ENCODE results near the gene KRT3.
"Not testable (repeated sequence)": the region's sequence is repeated elsewhere in the genome, so short reads cannot be mapped to it uniquely, and the experiment has no call there.

Gene KRT3

GRCh38 chr12:52781399-52782082 lies 14.4 kb downstream of the KRT3 start:
- no peak for DNase-seq (ENCODE audit: low read depth)

GRCh38 chr12:52779914-52780313 lies 16.0 kb downstream of the KRT3 start:
- DNase-seq (ENCODE audit: low read depth) = no peak

- DNase-seq (ENCODE audit: low read depth) = no peak
Measured at GRCh38 chr12:52778833-52779232, 17.1 kb downstream of the KRT3 start.

GRCh38 chr12:52777566-52777965 lies 18.4 kb downstream of the KRT3 start:
- DNase-seq (ENCODE audit: low read depth) = no peak

GRCh38 chr12:52776913-52777395 lies 19.0 kb downstream of the KRT3 start, which contains the start of gene KRT76:
Gene KRT76, minus strand, starts transcription at chr12:52777345. Its CDS starts 54 bp downstream, at chr12:52777291.
- DNase-seq (ENCODE audit: low read depth) = no peak

- DNase-seq (ENCODE audit: low read depth) = no peak
Measured at GRCh38 chr12:52776435-52776834, 19.5 kb downstream of the KRT3 start.

GRCh38 chr12:52774629-52775250 lies 21.2 kb downstream of the KRT3 start:
- DNase-seq (ENCODE audit: low read depth) = no peak

GRCh38 chr12:52772772-52773171 lies 23.1 kb downstream of the KRT3 start:
- no peak for DNase-seq (ENCODE audit: low read depth)

- no peak for DNase-seq (ENCODE audit: low read depth)
Measured at GRCh38 chr12:52772188-52772587, 23.7 kb downstream of the KRT3 start.

- DNase-seq (ENCODE audit: low read depth) = no peak
Measured at GRCh38 chr12:52771505-52771904, 24.4 kb downstream of the KRT3 start.

GRCh38 chr12:52771088-52771487 lies 24.8 kb downstream of the KRT3 start:
- DNase-seq (ENCODE audit: low read depth) = no peak

GRCh38 chr12:52769946-52770345 lies 26.0 kb downstream of the KRT3 start:
- no peak for DNase-seq (ENCODE audit: low read depth)

GRCh38 chr12:52769354-52769753 lies 26.6 kb downstream of the KRT3 start:
- DNase-seq (ENCODE audit: low read depth) = no peak

GRCh38 chr12:52768479-52769200 lies 27.3 kb downstream of the KRT3 start:
- no peak for DNase-seq (ENCODE audit: low read depth)

- DNase-seq (ENCODE audit: low read depth) = no peak
Measured at GRCh38 chr12:52767427-52767826, 28.5 kb downstream of the KRT3 start.

- DNase-seq (ENCODE audit: low read depth) = no peak
Measured at GRCh38 chr12:52767020-52767379, 28.9 kb downstream of the KRT3 start.

- DNase-seq (ENCODE audit: low read depth) = no peak
Measured at GRCh38 chr12:52766351-52767019, 29.4 kb downstream of the KRT3 start.

GRCh38 chr12:52765702-52766101 lies 30.2 kb downstream of the KRT3 start:
- no peak for DNase-seq (ENCODE audit: low read depth)

- no peak for DNase-seq (ENCODE audit: low read depth)
Measured at GRCh38 chr12:52763991-52764390, 31.9 kb downstream of the KRT3 start.

GRCh38 chr12:52763036-52763659 lies 32.8 kb downstream of the KRT3 start:
- no peak for DNase-seq (ENCODE audit: low read depth)

GRCh38 chr12:52761802-52762201 lies 34.1 kb downstream of the KRT3 start:
- DNase-seq (ENCODE audit: low read depth) = no peak

GRCh38 chr12:52761218-52761617 lies 34.7 kb downstream of the KRT3 start:
- not testable (repeated sequence) for DNase-seq (ENCODE audit: low read depth)

Measured in GM04504 (cell line).